ENCODE measurements around the gene ARID2. TPM values are rescaled to one million over a fixed set of nuclear protein-coding genes. Genes with fewer than 3 reads are reported as not detected.

ARID2 gene
- polyA plus RNA-seq, 1 experiment, result 18.5 TPM

- no peak for TF ChIP-seq CTCF (IDR thresholded peaks at IDR 0.05; ENCODE audit: low read depth, low read length)
- ChIA-PET POLR2A (no interaction called here), CTCF (interaction anchor here (0.6 to 4.4 kb wide), 3 partner anchors 11 to 230 kb away, joined by 4 to 17 read pairs (median 7); no protein-coding TSS in a partner anchor)
- Histone ChIP-seq H3K27ac (ENCODE audit: low read depth, low read length) (no peak overlapping the region), H3K27me3 (ENCODE audit: control insufficient read depth, insufficient read depth, low read length) (no peaks in the 10 kb centered on the region), H3K9me3 (ENCODE audit: control insufficient read depth, insufficient read depth, low read length) (no peaks in the 10 kb centered on the region), H3K4me3 (ENCODE audit: low read depth, low read length) (no peak overlapping the region)
- DNase-seq (ENCODE audit: low read depth, low spot score), result no peak
These were observed 44.2 kb downstream of the ARID2 start for GRCh38 chr12:45773747-45774146.

- TF ChIP-seq CTCF (IDR thresholded peaks at IDR 0.05; ENCODE audit: low read depth, low read length), result no peak
- ChIA-PET CTCF (interaction anchor here (4.4 kb wide), 1 partner anchor 12 kb away, joined by 17 read pairs; no protein-coding TSS in a partner anchor), POLR2A (no interaction called here)
- H3K4me3 ChIP-seq (ENCODE audit: low read depth, low read length), result no peak overlapping the region
- DNase-seq (ENCODE audit: low read depth, low spot score), result no peak
- no peaks in the 10 kb centered on the region for H3K27me3 ChIP-seq (ENCODE audit: control insufficient read depth, insufficient read depth, low read length)
- no peak overlapping the region for H3K27ac ChIP-seq (ENCODE audit: low read depth, low read length)
- H3K9me3 ChIP-seq (ENCODE audit: control insufficient read depth, insufficient read depth, low read length), result no peaks in the 10 kb centered on the region
These were observed 45.1 kb downstream of the ARID2 start for GRCh38 chr12:45774508-45775162.

GRCh38 chr12:45775465-45775864 lies 46.0 kb downstream of the ARID2 start:
- Histone ChIP-seq H3K4me3 (ENCODE audit: low read depth, low read length) (no peak overlapping the region), H3K27ac (ENCODE audit: low read depth, low read length) (no peak overlapping the region), H3K27me3 (ENCODE audit: control insufficient read depth, insufficient read depth, low read length) (no peaks in the 10 kb centered on the region), H3K9me3 (ENCODE audit: control insufficient read depth, insufficient read depth, low read length) (no peaks in the 10 kb centered on the region)
- ChIA-PET POLR2A (no interaction called here), CTCF (interaction anchor here (0.6 to 4.4 kb wide), 4 partner anchors 9 to 263 kb away, joined by 3 to 17 read pairs (median 4); no protein-coding TSS in a partner anchor)
- TF ChIP-seq CTCF (IDR thresholded peaks at IDR 0.05; ENCODE audit: low read depth, low read length), result no peak
- DNase-seq (ENCODE audit: low read depth, low spot score), result no peak

- DNase-seq (ENCODE audit: low read depth, low spot score), result no peak
- no peak for TF ChIP-seq CTCF (IDR thresholded peaks at IDR 0.05; ENCODE audit: low read depth, low read length)
- no peaks in the 10 kb centered on the region for H3K27me3 ChIP-seq (ENCODE audit: control insufficient read depth, insufficient read depth, low read length)
- CTCF ChIA-PET, result interaction anchor here (0.8 to 4.4 kb wide), 3 partner anchors 9 to 30 kb away, joined by 3 to 17 read pairs (median 5); no protein-coding TSS in a partner anchor
- H3K27ac ChIP-seq (ENCODE audit: low read depth, low read length), result no peak overlapping the region
- H3K9me3 ChIP-seq (ENCODE audit: control insufficient read depth, insufficient read depth, low read length), result no peaks in the 10 kb centered on the region
- no peak overlapping the region for H3K4me3 ChIP-seq (ENCODE audit: low read depth, low read length)
- POLR2A ChIA-PET, result no interaction called here
These were observed 46.5 kb downstream of the ARID2 start for GRCh38 chr12:45775964-45776363.

GRCh38 chr12:45779936-45780335 lies 50.4 kb downstream of the ARID2 start:
- Histone ChIP-seq H3K27ac (ENCODE audit: low read depth, low read length) (no peak overlapping the region), H3K4me3 (ENCODE audit: low read depth, low read length) (no peak overlapping the region), H3K27me3 (ENCODE audit: control insufficient read depth, insufficient read depth, low read length) (no peaks in the 10 kb centered on the region), H3K9me3 (ENCODE audit: control insufficient read depth, insufficient read depth, low read length) (no peaks in the 10 kb centered on the region)
- POLR2A ChIA-PET, result no interaction called here
- TF ChIP-seq CTCF (IDR thresholded peaks at IDR 0.05; ENCODE audit: low read depth, low read length), result no peak
- DNase-seq (ENCODE audit: low read depth, low spot score), result no peak
- CTCF ChIA-PET, result no interaction called here
